ENCODE data around the gene PELI1. TPM values are rescaled to one million over a fixed set of nuclear protein-coding genes. Genes with fewer than 3 reads are reported as not detected.

Gene PELI1
- total RNA-seq, 3 donors from 2014 or later (not counting 1 experiment from before 2014, with no cell fraction given), result 42.3 to 141 (median 65.0) TPM

GRCh38 chr2:64151476-64151875, 7.3 kb upstream of the PELI1 start:
- no peak for TF ChIP-seq CTCF (IDR thresholded peaks at IDR 0.05)
- peaks cover 13 to 29% of the 10 kb centered on the region in 2 donors for H3K27me3 Mint-ChIP-seq (ENCODE audit: low read depth in 2 of 2)
- WGBS (ENCODE audit: insufficient coverage), result 85% methylated on average over 1 of the region's 1 CpG

GRCh38 chr2:64145714-64146113, 1.5 kb upstream of the PELI1 start:
- no peak overlapping the region for H3K4me3 ChIP-seq (ENCODE audit: low read length)
- no peak overlapping the region for H3K27ac Mint-ChIP-seq
- no peaks in the 10 kb centered on the region for H3K9me3 ChIP-seq (ENCODE audit: control insufficient read depth, insufficient read depth, low read length)
- 35% methylated on average over 1 of the region's 1 CpG for WGBS (ENCODE audit: insufficient coverage)
- peak in 1 of 2 donors; percentile 32 for DNase-seq
- intact Hi-C loops (cut with micrococcal nuclease), result loop anchor here (2.0 kb wide), 1 partner anchor 557 kb away; the partner anchor contains the start of genes MDH1 and WDPCP
- H3K27me3 Mint-ChIP-seq (ENCODE audit: low read depth in 2 of 2), result no peaks in the 10 kb centered on the region
- H3K9me3 Mint-ChIP-seq, result no peaks in the 10 kb centered on the region
- no peaks in the 10 kb centered on the region for H3K27me3 ChIP-seq (ENCODE audit: control insufficient read depth, insufficient read depth, low read length)
- TF ChIP-seq CTCF (IDR thresholded peaks at IDR 0.05), result no peak
- H3K4me1 Mint-ChIP-seq, result peaks cover 21 to 30% of the 10 kb centered on the region in 2 donors
- no peaks in the 10 kb centered on the region for H3K36me3 ChIP-seq (ENCODE audit: control insufficient read depth, insufficient read depth, low read length)
- H3K27ac ChIP-seq (ENCODE audit: low read length), result no peak overlapping the region
- peaks cover 3% of the 10 kb centered on the region for H3K4me1 ChIP-seq (ENCODE audit: control insufficient read depth, insufficient read depth, low read length)
- no peak for ATAC-seq
- no peaks in the 10 kb centered on the region for H3K36me3 Mint-ChIP-seq
- H3K4me3 Mint-ChIP-seq, result no peak overlapping the region

More at GRCh38 chr2:64151476-64151875, 7.3 kb upstream of the PELI1 start:
- Histone ChIP-seq H3K9me3 (ENCODE audit: control insufficient read depth, insufficient read depth, low read length) (no peaks in the 10 kb centered on the region), H3K4me3 (ENCODE audit: low read length) (no peak overlapping the region), H3K27me3 (ENCODE audit: control insufficient read depth, insufficient read depth, low read length) (peaks cover 4% of the 10 kb centered on the region), H3K27ac (ENCODE audit: low read length) (no peak overlapping the region), H3K4me1 (ENCODE audit: control insufficient read depth, insufficient read depth, low read length) (no peaks in the 10 kb centered on the region), H3K36me3 (ENCODE audit: control insufficient read depth, insufficient read depth, low read length) (no peaks in the 10 kb centered on the region)
- Mint-ChIP-seq H3K4me3 (no peak overlapping the region), H3K9me3 (no peaks in the 10 kb centered on the region), H3K4me1 (no peaks in the 10 kb centered on the region), H3K27ac (no peak overlapping the region), H3K36me3 (no peaks in the 10 kb centered on the region)
- intact Hi-C loops (cut with micrococcal nuclease), result no loop called here
- DNase-seq (no peak), ATAC-seq (no peak)

GRCh38 chr2:64145119-64145518, 899 bp upstream of the PELI1 start:
- H3K36me3 Mint-ChIP-seq, result no peaks in the 10 kb centered on the region
- ATAC-seq (no peak), DNase-seq (no peak)
- Histone ChIP-seq H3K27me3 (ENCODE audit: control insufficient read depth, insufficient read depth, low read length) (no peaks in the 10 kb centered on the region), H3K36me3 (ENCODE audit: control insufficient read depth, insufficient read depth, low read length) (no peaks in the 10 kb centered on the region), H3K9me3 (ENCODE audit: control insufficient read depth, insufficient read depth, low read length) (no peaks in the 10 kb centered on the region), H3K4me3 (ENCODE audit: low read length) (no peak overlapping the region), H3K4me1 (ENCODE audit: control insufficient read depth, insufficient read depth, low read length) (peaks cover 3% of the 10 kb centered on the region), H3K27ac (ENCODE audit: low read length) (no peak overlapping the region)
- H3K4me1 Mint-ChIP-seq, result peaks cover 21 to 31% of the 10 kb centered on the region in 2 donors
- no peaks in the 10 kb centered on the region for H3K27me3 Mint-ChIP-seq (ENCODE audit: low read depth in 2 of 2)
- WGBS (ENCODE audit: insufficient coverage), result 95% methylated on average over 2 of the region's 7 CpGs
- H3K4me3 Mint-ChIP-seq, result peak overlapping the region; percentile 91
- TF ChIP-seq CTCF (IDR thresholded peaks at IDR 0.05), result no peak
- peak overlapping the region; percentile 75 to 95 for H3K27ac Mint-ChIP-seq
- intact Hi-C loops (cut with micrococcal nuclease), result loop anchor here (2.0 kb wide), 1 partner anchor 556 kb away; the partner anchor contains the start of genes MDH1 and WDPCP
- no peaks in the 10 kb centered on the region for H3K9me3 Mint-ChIP-seq
